ENCODE data around the gene ZBTB12. TPM values are rescaled to one million over a fixed set of nuclear protein-coding genes. Genes with fewer than 3 reads are reported as not detected.
A peak's percentile ranks its signal among the peaks of the same experiment; 100 is the strongest.

The ZBTB12 gene
- total and polyA plus RNA-seq, 2 of the 13 experiments (the other 11 are each of a cell fraction or from before 2014, with no cell fraction given) = 4.8 to 6.0 TPM

DNA sequence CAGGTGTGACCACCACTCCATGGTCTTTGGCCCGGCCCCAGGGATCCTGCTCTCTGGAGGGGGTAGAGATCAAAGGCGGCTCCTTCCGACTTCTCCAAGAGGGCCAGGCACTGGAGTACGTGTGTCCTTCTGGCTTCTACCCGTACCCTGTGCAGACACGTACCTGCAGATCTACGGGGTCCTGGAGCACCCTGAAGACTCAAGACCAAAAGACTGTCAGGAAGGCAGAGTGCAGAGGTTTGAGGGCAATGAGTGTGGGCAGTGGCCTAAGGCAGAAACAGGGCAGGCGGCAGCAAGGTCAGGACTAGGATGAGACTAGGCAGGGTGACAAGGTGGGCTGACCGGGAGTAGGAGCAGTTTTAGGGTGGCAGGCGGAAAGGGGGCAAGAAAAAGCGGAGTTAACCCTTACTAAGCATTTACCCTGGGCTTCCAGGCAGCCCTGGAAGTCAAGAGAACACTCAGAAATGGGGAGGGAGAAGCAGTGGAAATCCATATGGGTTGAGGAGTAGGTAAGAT lies 44.5 kb upstream of the ZBTB12 start (continued):
- TF ChIP-seq, protein P1, sequence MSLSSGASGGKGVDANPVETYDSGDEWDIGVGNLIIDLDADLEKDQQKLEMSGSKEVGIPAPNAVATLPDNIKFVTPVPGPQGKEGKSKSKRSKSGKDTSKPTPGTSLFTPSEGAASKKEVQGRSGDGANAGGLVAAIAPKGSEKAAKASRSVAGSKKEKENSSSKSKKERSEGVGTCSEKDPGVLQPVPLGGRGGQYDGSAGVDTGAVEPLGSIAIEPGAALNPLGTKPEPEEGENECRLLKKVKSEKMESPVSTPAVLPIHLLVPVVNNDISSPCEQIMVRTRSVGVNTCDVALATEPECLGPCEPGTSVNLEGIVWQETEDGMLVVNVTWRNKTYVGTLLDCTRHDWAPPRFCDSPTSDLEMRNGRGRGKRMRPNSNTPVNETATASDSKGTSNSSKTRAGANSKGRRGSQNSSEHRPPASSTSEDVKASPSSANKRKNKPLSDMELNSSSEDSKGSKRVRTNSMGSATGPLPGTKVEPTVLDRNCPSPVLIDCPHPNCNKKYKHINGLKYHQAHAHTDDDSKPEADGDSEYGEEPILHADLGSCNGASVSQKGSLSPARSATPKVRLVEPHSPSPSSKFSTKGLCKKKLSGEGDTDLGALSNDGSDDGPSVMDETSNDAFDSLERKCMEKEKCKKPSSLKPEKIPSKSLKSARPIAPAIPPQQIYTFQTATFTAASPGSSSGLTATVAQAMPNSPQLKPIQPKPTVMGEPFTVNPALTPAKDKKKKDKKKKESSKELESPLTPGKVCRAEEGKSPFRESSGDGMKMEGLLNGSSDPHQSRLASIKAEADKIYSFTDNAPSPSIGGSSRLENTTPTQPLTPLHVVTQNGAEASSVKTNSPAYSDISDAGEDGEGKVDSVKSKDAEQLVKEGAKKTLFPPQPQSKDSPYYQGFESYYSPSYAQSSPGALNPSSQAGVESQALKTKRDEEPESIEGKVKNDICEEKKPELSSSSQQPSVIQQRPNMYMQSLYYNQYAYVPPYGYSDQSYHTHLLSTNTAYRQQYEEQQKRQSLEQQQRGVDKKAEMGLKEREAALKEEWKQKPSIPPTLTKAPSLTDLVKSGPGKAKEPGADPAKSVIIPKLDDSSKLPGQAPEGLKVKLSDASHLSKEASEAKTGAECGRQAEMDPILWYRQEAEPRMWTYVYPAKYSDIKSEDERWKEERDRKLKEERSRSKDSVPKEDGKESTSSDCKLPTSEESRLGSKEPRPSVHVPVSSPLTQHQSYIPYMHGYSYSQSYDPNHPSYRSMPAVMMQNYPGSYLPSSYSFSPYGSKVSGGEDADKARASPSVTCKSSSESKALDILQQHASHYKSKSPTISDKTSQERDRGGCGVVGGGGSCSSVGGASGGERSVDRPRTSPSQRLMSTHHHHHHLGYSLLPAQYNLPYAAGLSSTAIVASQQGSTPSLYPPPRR (CRISPR knock-in tag; IDR thresholded peaks at IDR 0.05; ENCODE audit: borderline replicate concordance) = 0 out of 2 replicates have a peak, but pooled peaks have one; percentile 5
- TF ChIP-seq, protein P2, sequence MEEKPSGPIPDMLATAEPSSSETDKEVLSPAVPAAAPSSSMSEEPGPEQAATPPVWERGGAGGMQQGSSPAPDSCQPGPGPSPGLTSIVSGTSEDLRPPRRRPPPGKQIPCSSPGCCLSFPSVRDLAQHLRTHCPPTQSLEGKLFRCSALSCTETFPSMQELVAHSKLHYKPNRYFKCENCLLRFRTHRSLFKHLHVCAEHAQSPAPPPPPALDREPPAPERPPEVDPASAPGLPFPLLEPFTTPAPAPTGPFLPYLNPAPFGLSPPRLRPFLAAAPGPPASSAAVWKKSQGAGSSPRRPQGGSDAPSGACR (CRISPR knock-in tag; IDR thresholded peaks at IDR 0.05) = 0 out of 2 replicates have a peak, but pooled peaks have one; percentile 23
- TF ChIP-seq CCDC6 (CRISPR knock-in tag; IDR thresholded peaks at IDR 0.05) (0 out of 2 replicates have a peak, but pooled peaks have one; percentile 8), ZNF343 (CRISPR knock-in tag; IDR thresholded peaks at IDR 0.05) (0 out of 2 replicates have a peak, but pooled peaks have one; percentile 13), ZNF235 (CRISPR knock-in tag; IDR thresholded peaks at IDR 0.05; ENCODE audit: borderline replicate concordance) (peak; percentile 58; the same call in 1 of the 2 replicates), ZNF558 (CRISPR knock-in tag; IDR thresholded peaks at IDR 0.05; ENCODE audit: borderline replicate concordance) (0 out of 2 replicates have a peak, but pooled peaks have one; percentile 79), ARHGAP35 (CRISPR knock-in tag; IDR thresholded peaks at IDR 0.05; ENCODE audit: borderline replicate concordance) (peak; percentile 59; the same call in 1 of the 2 replicates), SUZ12 (IDR thresholded peaks at IDR 0.05; ENCODE audit: low read depth, low read length) (no peak), ZFX (CRISPR knock-in tag; IDR thresholded peaks at IDR 0.05; ENCODE audit: low read depth) (peak; percentile 56), ZFP37 (CRISPR knock-in tag; IDR thresholded peaks at IDR 0.05; ENCODE audit: borderline replicate concordance) (no peak), CBFB (CRISPR knock-in tag; IDR thresholded peaks at IDR 0.05) (0 out of 2 replicates have a peak, but pooled peaks have one; percentile 7), GTF2F1 (IDR thresholded peaks at IDR 0.05; ENCODE audit: low read length) (no peak), TAF1 (CRISPR knock-in tag; IDR thresholded peaks at IDR 0.05) (0 out of 2 replicates have a peak, but pooled peaks have one; percentile 17)
- TF ChIP-seq, protein P3, sequence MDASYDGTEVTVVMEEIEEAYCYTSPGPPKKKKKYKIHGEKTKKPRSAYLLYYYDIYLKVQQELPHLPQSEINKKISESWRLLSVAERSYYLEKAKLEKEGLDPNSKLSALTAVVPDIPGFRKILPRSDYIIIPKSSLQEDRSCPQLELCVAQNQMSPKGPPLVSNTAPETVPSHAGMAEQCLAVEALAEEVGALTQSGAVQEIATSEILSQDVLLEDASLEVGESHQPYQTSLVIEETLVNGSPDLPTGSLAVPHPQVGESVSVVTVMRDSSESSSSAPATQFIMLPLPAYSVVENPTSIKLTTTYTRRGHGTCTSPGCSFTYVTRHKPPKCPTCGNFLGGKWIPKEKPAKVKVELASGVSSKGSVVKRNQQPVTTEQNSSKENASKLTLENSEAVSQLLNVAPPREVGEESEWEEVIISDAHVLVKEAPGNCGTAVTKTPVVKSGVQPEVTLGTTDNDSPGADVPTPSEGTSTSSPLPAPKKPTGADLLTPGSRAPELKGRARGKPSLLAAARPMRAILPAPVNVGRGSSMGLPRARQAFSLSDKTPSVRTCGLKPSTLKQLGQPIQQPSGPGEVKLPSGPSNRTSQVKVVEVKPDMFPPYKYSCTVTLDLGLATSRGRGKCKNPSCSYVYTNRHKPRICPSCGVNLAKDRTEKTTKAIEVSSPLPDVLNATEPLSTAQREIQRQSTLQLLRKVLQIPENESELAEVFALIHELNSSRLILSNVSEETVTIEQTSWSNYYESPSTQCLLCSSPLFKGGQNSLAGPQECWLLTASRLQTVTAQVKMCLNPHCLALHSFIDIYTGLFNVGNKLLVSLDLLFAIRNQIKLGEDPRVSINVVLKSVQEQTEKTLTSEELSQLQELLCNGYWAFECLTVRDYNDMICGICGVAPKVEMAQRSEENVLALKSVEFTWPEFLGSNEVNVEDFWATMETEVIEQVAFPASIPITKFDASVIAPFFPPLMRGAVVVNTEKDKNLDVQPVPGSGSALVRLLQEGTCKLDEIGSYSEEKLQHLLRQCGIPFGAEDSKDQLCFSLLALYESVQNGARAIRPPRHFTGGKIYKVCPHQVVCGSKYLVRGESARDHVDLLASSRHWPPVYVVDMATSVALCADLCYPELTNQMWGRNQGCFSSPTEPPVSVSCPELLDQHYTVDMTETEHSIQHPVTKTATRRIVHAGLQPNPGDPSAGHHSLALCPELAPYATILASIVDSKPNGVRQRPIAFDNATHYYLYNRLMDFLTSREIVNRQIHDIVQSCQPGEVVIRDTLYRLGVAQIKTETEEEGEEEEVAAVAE (CRISPR knock-in tag; IDR thresholded peaks at IDR 0.05; ENCODE audit: borderline replicate concordance) = no peak
- TF ChIP-seq, protein P4, sequence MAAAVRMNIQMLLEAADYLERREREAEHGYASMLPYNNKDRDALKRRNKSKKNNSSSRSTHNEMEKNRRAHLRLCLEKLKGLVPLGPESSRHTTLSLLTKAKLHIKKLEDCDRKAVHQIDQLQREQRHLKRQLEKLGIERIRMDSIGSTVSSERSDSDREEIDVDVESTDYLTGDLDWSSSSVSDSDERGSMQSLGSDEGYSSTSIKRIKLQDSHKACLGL (CRISPR knock-in tag; IDR thresholded peaks at IDR 0.05) = peak; percentile 44; the same call in 1 of the 2 replicates
- TF ChIP-seq, protein P5, sequence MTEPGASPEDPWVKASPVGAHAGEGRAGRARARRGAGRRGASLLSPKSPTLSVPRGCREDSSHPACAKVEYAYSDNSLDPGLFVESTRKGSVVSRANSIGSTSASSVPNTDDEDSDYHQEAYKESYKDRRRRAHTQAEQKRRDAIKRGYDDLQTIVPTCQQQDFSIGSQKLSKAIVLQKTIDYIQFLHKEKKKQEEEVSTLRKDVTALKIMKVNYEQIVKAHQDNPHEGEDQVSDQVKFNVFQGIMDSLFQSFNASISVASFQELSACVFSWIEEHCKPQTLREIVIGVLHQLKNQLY (CRISPR knock-in tag; IDR thresholded peaks at IDR 0.05) = 0 out of 2 replicates have a peak, but pooled peaks have one; percentile 8

Measured in HepG2 (cell line).